SK-N-SH (cell line): ENCODE results near the gene CLEC16A.

Experiments
- CHD2 ChIP-seq: fragments of 150-350 bp; IDR thresholded peaks from 2 replicates; pipeline ENCODE4 v1.6.1; 2018; ENCODE audit warnings: low read length; ENCODE audit not compliant: partially characterized antibody
- CTCF ChIP-seq: fragments of 200-600 bp; sonication (generic); IDR thresholded peaks from 2 replicates; pipeline ENCODE4 v1.6.1; 2017; ENCODE audit warnings: antibody characterized with exemption, mild to moderate bottlenecking, moderate library complexity
- EP300 ChIP-seq, 2 experiments: IDR thresholded peaks; 2 replicates each; pipeline versions ENCODE4 v1.4.0 to v1.6.1; 2012; ENCODE audit warnings: borderline replicate concordance in 1 of 2, low read depth in 1 of 2, low read length in 1 of 2
- EZH2phosphoT487 ChIP-seq: fragments of 200-600 bp; sonication (generic); IDR thresholded peaks from 2 replicates; pipeline ENCODE4 v1.6.1; 2017; ENCODE audit warnings: low read depth, mixed run types, mild to moderate bottlenecking, antibody characterized with exemption, moderate library complexity, borderline replicate concordance
- JUND ChIP-seq: IDR thresholded peaks from 2 replicates; pipeline ENCODE4 v1.4.0; 2012
- MAX ChIP-seq: IDR thresholded peaks from 2 replicates; pipeline ENCODE4 v1.4.0; 2012; ENCODE audit warnings: low read depth
- MXI1 ChIP-seq: IDR thresholded peaks from 2 replicates; pipeline ENCODE4 v1.6.1; 2012; ENCODE audit warnings: mild to moderate bottlenecking, low read depth, low read length, improper control_type of control experiment
- PBX3 ChIP-seq: IDR thresholded peaks from 2 replicates; pipeline ENCODE4; 2012
- POLR2AphosphoS5 ChIP-seq: IDR thresholded peaks from 2 replicates; pipeline ENCODE4 v1.6.1; 2012; ENCODE audit warnings: low read depth, low read length
- RAD21 ChIP-seq: IDR thresholded peaks from 2 replicates; pipeline ENCODE4 v1.6.1; 2012; ENCODE audit warnings: mild to moderate bottlenecking, low read length
- REST ChIP-seq: IDR thresholded peaks from 2 replicates; pipeline ENCODE4 v1.6.1; 2012; ENCODE audit warnings: mild to moderate bottlenecking, low read depth, low read length, moderate library complexity
- USF1 ChIP-seq: IDR thresholded peaks from 2 replicates; pipeline ENCODE4 v1.4.0; 2012; ENCODE audit warnings: low read depth, borderline replicate concordance
- YY1 ChIP-seq: IDR thresholded peaks from 2 replicates; pipeline ENCODE4 v1.4.0; 2012; ENCODE audit warnings: low read depth, mild to moderate bottlenecking

- TF ChIP-seq JUND (no peak), CTCF (no peak), YY1 (no peak), EP300 (IDR thresholded peaks at IDR 0.05; ENCODE audit: borderline replicate concordance in 1 of 2, low read depth in 1 of 2, low read length in 1 of 2) (no peak), RAD21 (no peak), MXI1 (no peak), REST (no peak), PBX3 (no peak), POLR2AphosphoS5 (no peak), MAX (no peak), CHD2 (no peak), EZH2phosphoT487 (no peak), USF1 (no peak)
These were observed 214.9 kb downstream of the CLEC16A start for GRCh38 chr16:11159282-11159681.
